Measurements from ENCODE around the gene OR2A25.

OR2A25 gene

GRCh38 chr7:144069511-144069910 is at the start of gene OR2A25:
TSS of gene OR2A25 (plus strand) at chr7:144069811. CDS start at chr7:144074220, 4,409 bp downstream.
- TF ChIP-seq CTCF (IDR thresholded peaks at IDR 0.05; ENCODE audit: borderline replicate concordance, insufficient read depth, low read depth, low read length), result no peak
- H3K4me3 ChIP-seq (ENCODE audit: low read depth, low read length), result no peak within 1 kb of the TSS

- H3K4me3 ChIP-seq (ENCODE audit: low read depth, low read length), result no peak overlapping the region
- no peak for TF ChIP-seq CTCF (IDR thresholded peaks at IDR 0.05; ENCODE audit: borderline replicate concordance, insufficient read depth, low read depth, low read length)
Observed at GRCh38 chr7:144020340-144020739, 49.3 kb upstream of the OR2A25 start.

GRCh38 chr7:144022169-144022568 is 47.4 kb upstream of the OR2A25 start:
- H3K4me3 ChIP-seq (ENCODE audit: low read depth, low read length), result no peak overlapping the region

GRCh38 chr7:144023171-144023827 is 46.3 kb upstream of the OR2A25 start:
- H3K4me3 ChIP-seq (ENCODE audit: low read depth, low read length), result no peak overlapping the region
- TF ChIP-seq CTCF (IDR thresholded peaks at IDR 0.05; ENCODE audit: borderline replicate concordance, insufficient read depth, low read depth, low read length), result no peak

More at GRCh38 chr7:144022169-144022568, 47.4 kb upstream of the OR2A25 start:
- no peak for TF ChIP-seq CTCF (IDR thresholded peaks at IDR 0.05; ENCODE audit: borderline replicate concordance, insufficient read depth, low read depth, low read length)

GRCh38 chr7:144024213-144024612 is 45.4 kb upstream of the OR2A25 start:
- no peak overlapping the region for H3K4me3 ChIP-seq (ENCODE audit: low read depth, low read length)
- no peak for TF ChIP-seq CTCF (IDR thresholded peaks at IDR 0.05; ENCODE audit: borderline replicate concordance, insufficient read depth, low read depth, low read length)

- no peak for TF ChIP-seq CTCF (IDR thresholded peaks at IDR 0.05; ENCODE audit: borderline replicate concordance, insufficient read depth, low read depth, low read length)
Observed at GRCh38 chr7:144026203-144026883, 43.3 kb upstream of the OR2A25 start.

GRCh38 chr7:144027070-144027469 is 42.5 kb upstream of the OR2A25 start:
- H3K4me3 ChIP-seq (ENCODE audit: low read depth, low read length), result no peak overlapping the region
- no peak for TF ChIP-seq CTCF (IDR thresholded peaks at IDR 0.05; ENCODE audit: borderline replicate concordance, insufficient read depth, low read depth, low read length)

More at GRCh38 chr7:144026203-144026883, 43.3 kb upstream of the OR2A25 start:
- H3K4me3 ChIP-seq (ENCODE audit: low read depth, low read length), result no peak overlapping the region

Measured in GM12875 (cell line).